ENCODE results near the gene KNG1.
"Not testable (repeated sequence)": the region's sequence is repeated elsewhere in the genome, so short reads cannot be mapped to it uniquely, and the experiment has no call there.

GRCh38 chr3:186690304-186690703 is 26.9 kb upstream of the KNG1 start:
- not testable (repeated sequence) for TF ChIP-seq POLR2A, CTCF (IDR thresholded peaks at IDR 0.05)
